Amygdala (tissue), 56 donors: Measurements from ENCODE around the gene TVP23A.
"Not testable (repeated sequence)": the region's sequence is repeated elsewhere in the genome, so short reads cannot be mapped to it uniquely, and the experiment has no call there.

ENCODE experiments used
- DNase-seq, 56 donors: peaks; one replicate each; lab custom pipeline; 2025; lab: John Stamatoyannopoulos, UW

Gene TVP23A

DNA sequence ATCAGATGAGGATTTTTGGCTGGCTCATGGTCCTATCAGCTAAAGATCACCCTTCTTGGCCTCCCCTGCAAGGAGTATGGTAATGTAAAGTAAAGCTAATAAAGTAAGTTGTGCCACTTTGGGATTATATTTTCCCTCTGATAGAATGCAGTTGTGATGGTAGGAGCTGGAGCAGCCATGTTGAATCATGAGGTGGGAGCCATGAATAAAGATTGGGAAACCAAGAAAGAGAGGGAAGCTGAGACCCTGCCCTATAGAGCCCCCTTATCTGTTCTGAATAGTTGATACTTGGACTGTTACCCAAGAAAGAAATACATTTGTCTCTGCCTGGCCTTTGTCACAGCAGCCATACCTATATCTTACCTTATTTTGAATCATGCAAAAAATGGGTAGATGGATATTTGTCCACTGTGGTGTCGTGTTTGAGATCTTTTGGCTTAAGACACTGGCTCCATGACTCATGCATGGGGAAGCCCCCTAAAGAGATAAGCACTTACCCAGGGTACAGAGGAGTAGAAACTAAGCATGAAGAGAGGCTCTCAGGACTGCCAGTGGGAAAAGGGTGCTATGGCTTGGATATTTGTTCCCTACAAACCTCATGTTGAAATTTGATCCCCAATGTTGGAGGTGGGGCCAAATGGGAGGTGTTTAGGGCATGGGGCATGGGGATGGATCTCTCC lies 17.7 kb upstream of the TVP23A start:
- DNase-seq = no peak

DNA sequence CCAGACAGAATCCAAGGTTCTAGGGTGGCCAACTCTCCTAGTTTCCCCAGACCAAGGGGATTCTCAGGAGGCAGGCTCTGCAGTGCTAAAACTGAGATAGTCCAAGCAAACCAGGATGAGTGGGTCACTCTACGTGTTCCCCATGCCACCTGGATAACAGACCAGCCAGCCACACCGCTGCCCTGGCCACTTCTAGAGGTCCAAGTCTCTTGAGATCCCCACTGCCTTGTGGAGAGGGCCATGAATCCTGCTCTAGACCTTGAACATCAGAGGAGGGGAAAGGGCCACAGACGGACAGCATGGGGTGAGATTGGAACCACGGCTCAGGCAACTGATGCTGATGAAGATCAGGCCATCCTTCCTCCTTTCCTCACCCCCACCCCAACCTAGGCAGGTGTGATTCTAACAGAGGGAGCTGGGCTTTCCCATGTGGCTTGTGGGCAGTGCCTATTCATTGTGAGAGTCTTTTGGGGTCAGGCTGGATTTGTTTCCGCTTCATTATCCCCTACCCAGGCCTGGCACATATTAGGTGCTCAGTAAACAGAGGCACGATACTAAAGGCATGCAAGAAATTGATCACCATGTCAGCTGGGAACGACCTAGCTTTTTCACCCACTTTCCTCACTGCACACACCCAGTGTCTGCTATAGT lies 16.8 kb upstream of the TVP23A start:
- DNase-seq = no peak

DNA sequence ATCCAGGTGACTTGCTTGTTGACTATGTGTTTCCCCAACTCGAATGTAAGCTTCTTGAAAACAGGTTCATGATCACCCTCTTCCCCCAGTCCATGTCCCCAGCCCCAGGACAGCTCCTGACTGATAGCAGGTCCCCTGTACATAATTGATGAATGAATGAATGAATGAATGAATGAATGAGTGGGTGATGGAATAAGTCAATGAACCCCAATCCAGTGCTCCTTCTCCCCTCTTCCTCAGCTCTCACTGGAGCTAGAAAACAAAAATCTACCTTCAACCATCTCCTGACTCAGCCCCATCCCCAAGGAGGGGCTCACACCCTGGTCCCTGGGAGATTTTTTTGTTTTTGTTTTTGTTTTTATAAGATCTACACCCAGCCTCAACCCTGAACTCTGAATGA lies 16.2 kb upstream of the TVP23A start:
- DNase-seq = no peak

DNA sequence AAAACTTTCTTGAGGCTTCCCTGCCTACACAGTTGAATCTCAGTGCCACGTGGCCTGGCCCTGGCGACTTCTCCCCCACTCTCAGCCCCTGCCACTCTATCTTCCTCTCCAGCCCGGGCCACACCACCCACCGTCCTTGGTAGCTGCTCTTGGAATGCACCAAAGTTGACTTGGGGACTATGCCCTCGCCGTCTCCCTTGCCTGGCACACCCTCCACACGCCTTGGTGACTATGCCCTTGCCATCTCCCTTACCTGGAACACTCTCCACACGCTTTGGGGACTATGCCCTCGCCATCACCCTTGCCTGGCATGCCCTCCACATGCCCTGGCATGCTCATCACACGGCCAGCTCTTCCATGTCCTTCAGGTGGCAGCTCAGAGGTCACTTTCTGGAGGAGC lies 15.5 kb upstream of the TVP23A start:
- DNase-seq = no peak

DNA sequence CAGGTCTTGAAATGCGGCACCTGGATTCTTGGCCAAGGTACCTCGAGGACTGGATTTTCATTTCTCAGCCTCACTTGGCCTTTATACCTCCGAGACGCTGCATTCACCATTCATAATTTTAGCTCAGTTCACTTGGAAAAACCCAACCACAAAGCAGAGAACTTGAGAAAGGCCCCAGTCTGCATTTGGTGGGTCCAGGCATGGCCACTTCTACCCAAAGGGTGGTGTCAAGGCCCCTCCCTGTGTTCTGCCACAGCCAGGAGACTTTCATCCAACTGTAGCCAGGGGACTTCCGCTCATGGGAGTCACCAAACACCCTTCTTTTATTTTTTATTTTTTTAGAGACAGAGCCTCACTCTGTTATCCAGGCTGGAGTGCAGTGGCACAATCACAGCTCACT lies 14.7 kb upstream of the TVP23A start:
- no peak for DNase-seq

DNA sequence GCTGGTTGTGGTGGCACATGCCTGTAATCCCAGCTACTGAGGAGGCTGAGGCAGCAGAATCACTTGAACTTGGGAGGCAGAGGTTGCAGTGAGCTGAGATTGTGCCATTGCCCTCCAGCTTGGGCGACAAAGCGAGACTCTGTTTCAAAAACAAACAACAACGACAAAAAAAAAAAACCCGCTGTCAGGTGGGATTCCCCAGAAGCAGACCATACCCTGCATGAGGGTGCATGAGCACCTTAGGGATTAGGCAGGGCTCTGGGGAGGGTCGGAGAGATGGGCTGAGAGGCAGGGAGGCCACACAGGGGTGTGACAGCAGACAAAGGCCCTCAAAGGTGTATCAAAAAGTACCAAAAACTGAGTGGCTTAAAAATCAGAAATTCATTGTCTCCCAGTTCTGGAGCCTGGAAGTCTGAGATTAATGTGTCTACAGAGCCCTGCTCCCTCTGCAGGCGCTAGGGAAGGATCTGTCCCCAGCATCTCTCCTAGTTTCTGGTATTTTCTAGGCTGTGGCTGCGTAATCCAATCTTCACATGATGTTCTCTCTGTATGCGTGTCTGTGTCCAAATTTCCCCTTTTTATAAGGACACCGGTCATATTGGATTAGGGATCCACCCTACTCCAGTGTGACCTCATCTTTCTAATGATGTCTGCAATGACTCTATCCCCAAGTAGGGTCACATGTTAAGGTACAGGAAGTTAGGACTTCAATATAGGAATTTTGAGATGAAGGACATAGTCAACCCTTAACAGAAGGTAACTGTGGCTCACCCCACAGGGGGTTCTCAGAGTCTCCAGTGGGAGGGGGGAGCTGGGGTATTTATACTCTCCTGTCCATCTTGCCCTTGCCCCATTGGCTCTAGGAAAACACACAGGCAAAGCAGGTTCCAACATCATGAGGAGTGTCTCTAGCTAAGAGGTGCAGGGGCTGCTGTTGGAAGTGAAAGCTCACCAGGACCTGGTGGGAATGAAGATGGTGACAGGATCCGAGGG lies 13.6 kb upstream of the TVP23A start:
- no peak for DNase-seq

DNA sequence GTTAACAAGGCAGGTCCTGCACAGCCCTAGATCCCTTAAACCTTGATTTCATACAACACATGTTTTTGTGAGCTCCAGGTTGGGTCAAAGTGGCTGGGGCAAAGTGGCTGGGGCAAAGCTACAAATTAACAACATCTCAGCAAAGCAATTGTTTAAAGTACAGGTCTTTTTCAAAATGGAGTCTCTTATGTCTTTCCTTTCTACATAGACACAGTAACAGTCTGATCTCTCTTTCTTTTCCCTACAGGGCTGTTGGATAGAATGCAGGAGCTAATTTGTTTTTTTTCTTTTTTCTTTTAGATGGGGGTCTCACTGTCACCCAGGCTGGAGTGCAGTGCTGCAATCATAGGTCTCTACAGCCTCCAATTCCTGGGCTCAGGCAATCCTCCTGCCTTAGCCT lies 11.6 kb upstream of the TVP23A start:
- not testable (repeated sequence) for DNase-seq

DNA sequence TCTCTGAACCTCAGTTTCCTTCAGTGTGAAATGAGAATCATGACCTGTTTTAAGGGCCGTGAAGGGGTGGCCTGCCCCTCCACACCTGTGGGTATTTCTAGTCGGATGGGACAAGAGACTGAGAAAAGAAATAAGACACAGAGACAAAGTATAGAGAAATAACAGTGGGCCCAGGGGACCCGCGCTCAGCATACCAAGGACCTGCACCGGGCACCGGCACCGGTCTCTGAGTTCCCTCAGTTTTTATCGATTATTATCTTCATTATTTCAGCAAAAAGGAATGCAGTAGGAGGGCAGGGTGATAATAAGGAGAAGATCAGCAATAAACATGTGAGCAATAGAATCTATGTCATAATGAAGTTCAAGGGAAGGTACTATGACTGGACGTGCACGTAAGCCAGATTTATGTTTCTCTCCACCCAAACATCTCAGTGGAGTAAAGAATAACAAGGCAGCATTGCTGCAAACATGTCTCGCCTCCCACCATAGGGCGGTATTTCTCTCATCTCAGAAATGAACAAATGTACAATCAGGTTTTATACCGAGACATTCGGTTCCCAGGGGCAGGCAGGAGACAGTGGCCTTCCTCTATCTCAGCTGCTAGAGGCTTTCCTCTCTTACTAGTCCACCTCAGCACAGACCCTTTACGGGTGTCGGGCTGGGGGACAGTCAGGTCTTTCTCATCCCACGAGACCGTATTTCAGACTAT lies 10.9 kb upstream of the TVP23A start:
- not testable (repeated sequence) for DNase-seq

DNA sequence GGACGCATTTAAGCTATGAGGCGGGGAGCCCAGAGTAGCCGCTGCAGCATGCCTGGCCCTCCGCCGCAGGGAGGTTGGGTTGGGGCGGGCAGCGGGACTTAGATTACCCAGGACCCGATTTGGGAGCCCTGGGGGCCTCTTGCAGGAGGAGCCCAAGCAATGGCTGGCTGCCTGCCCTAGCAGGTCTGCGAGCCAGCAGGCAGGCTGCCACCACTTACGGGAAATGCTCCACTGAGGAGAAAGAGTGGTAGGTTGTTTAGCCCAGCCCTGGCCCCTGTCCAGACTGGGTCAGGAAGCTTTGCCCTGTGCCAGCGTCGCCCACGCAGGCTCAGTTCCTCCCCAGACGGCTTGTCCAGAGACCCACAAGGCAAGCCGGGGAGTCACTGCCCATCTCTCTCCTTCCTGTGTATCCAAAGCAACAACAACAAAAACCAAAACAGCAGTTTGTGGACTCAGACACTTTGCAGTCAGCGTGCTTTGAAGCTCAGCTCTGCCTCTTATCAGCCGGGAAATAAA lies 10.3 kb upstream of the TVP23A start:
- DNase-seq = peak; percentile 24 to 92 (median 75)

DNA sequence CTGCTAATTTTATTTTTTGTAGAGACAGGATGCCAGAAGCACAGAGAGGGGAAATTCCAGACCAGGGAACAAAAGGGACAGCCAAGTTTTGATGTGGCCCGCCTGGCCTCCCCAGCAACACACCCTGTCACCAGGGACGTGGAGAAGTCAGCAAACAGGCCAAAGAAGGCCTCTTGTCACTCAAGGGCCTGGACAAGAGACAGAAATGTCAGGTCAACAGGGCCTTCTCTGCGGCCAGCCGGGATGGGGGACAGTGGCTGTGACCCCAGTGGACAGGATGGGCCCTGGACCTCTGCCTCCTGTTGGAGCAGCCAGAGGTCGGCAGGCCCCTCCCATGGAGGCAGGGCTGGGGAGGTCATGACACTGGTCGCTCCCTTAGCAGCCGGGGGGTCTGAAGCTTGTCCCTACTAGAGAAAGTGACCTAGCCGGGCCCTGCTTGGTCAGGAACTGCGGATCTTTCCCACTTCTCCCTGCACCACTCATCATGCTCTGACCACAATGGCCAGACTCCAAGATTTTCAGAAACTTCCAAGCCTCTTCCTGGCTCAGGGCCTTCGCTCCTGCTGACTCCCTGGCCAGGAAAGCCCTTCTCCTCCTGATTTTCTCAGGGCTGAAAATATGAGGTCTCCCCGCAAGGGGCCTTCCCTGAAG lies 9.2 kb upstream of the TVP23A start:
- peak in 28 of 56 donors; percentile 3 to 64 (median 24) for DNase-seq

DNA sequence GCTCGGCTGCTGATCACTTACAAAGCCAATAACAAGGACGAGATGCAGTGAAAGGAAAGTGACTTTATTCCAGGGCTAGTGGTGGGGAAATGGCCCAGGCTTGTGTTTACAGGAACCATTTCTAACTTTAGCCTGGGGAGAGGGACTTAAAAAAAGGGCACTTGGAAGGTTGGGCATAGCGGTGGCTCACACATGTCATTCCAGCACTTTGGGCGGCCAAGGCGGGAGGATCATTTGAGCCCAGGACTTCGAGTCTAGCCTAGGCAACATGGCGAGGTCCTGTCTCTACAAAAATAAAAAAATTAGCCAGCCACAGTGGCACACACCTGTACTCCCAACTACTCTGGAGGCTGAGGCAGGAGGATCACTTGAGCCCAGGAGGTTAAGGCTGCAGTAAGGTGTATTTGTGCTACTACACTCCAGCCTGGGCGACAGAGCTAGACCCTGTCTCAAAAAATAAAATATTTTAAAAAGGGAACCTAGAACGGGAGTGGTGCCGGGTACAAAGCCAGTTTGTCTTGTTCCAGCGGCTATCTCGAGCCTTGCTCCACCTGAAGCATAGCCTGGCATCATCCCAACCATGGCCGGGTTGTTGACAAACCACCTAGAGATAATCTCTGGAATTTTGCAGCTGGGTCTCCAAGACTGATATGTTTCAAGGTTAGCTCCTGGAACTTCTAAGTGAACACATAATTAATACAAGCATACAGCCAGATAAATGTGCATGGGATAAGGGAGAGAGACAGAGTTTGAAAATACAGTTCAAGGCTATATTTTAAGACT lies 5.7 kb upstream of the TVP23A start:
- DNase-seq = no peak

DNA sequence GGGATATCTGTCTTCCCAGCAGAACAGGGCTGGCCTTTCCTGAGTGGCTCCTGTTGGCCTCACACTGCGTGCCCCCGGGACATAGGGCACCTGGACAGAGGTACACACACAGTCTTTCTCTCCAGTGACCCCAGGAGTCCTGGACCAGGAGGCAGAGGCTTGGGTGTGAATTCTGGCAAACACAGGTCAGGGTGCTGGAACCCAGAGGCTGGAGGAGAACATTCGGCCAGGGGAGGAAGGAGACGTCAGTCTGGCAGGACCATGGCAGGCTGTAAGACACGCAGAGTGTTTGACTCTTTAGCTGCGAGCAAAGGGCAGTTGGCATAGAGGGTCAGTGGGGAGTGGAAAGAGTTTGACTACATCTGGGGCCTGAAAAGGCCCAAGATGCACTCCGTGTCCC lies 4.1 kb upstream of the TVP23A start:
- no peak for DNase-seq

DNA sequence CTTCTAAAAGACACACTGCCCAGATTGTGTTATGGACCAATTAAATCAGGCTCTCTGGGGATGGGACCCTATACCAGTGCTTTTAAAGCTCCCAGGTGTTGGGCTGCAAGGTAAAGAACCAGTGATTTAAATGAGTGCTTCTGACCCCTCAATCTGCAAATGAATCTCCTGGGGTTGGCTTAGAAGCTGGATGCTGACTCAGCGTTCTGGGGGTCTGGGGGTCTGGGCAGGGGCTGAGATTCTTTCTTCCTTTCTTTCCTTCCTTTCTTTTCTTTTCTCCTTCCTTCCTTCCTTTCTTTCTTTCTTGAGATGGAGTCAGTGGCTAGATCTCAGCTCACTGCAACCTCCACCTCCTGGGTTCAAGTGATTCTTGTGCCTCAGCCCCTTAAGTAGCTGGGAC lies 2.0 kb upstream of the TVP23A start:
- no peak for DNase-seq

DNA sequence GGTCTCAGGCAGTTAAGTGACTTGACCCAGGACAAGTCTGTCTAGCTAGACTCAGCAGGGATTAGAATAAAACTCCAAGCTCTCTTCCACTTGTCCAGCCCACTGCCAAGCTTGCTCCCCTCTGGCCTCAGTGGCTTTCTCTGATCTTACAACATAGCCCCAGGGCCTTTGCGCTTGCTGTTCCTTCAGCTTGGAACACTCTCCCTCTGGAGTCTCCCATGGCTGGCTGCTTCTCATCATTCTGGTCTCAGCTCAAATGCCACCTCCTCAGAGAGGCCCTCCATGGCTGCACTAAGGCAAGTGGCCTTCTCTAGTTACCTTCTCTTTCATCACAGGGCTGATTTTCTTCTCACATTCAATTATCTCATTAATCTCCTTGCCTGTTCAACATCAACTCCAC lies 1.1 kb downstream of the TVP23A start:
- no peak for DNase-seq

DNA sequence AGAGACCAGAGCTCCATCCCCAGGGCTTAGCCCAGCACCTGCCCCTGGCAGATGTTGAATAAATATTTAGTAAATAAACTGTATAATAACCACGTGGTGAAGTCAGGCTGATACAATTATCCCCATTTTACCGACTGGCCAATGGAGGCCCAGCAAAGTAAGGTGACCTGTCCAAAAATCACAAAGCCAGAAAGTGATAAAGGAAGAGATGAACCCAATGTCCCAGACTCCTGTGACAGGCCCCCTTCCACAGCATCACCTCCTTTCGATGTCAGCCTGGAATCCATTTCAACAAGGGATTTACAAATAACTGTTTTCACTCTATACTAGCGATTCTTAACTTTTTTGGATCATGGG lies 5.5 kb downstream of the TVP23A start:
- DNase-seq = no peak

DNA sequence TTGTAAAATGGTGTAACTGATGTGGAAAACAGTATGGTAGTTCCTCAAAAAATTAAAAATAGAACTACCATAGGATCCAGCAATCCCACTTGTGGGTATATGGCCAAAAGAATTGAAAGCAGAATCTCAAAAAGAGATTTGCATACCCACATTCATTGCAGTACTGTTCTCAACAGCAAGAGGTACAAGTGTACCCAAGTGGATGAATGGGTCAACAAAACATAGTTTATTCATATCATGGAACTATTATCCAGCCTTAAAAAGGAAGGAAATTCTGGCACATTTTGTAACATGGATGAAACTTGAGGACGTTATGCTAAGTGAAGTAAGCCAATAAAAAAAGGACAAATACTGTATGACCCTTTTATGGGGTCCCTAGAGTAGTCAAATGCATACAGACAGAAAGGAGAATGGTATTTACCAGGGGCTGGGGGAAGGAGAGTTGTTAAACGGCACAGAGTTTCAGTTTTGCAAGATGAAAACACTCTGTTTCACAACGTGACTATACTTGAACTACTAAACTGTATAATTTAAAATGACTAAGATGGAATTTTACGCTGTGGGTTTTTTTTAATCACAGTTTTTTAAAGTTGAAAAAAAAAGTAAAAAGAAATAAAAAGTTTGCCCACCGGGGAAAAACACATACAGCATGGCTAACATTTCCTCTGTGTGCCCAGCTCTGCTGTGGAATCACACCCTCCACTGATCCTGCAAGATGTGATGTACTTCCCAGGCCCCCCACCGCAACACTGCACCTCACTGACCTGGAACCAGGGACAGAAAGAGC lies 6.1 kb downstream of the TVP23A start:
- DNase-seq = no peak

DNA sequence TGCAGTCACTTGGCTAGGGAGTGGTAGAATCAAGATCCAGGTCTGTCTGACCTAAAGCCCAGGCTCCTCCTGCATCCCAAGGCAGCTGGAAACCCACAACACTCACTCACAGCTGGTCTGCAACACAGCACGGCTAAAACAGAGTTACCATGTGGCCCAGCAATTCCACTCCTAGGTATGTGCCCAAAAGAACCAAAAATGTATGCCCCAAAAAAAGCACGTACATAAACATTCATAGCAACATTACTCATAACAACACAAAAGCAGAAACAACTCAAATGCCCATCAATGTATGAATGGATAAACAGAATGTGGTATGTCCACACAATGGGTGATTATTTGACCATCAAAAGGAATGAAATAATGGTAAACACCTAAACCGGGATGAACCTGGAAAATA lies 8.9 kb downstream of the TVP23A start:
- DNase-seq = no peak

DNA sequence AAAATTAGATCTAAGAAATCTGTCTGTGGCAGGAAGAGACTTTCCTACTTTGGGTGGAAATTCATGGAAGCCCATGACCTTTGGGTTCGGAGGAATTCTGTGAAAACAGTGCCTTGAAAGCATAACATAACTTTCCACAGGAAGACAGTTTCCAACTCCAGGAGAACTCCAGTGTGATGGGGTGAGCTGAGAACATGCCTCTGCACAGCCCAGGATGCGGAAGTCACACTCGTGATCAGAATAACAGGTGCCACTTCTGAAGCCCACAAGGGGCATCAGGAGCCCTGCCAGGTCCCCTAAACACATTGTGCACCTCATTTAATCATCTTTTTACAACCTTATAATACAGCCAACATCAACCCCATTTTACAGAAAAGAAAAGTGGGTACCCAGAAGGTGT lies 9.7 kb downstream of the TVP23A start:
- DNase-seq = no peak
